ENCODE measurements around the gene WNT3. TPM values are rescaled to one million over a fixed set of nuclear protein-coding genes. Genes with fewer than 3 reads are reported as not detected.

The WNT3 gene
- polyA plus RNA-seq, 4 donors: 2.9 to 8.9 (median 6.7) TPM

- 61 to 76% (median 70%) methylated on average over 3 of the region's 3 CpGs for WGBS, 3 donors
- H3K9me3 ChIP-seq (ENCODE audit: control insufficient read depth in 2 of 2, insufficient read depth in 1 of 2, low read depth in 1 of 2, low read length in 1 of 2): no peaks in the 10 kb centered on the region
- no peaks in the 10 kb centered on the region for H3K36me3 ChIP-seq (ENCODE audit: control insufficient read depth in 3 of 3, insufficient read depth in 2 of 3, low read depth in 1 of 3, low read length in 3 of 3)
- peaks cover 0 to 13% (median 5%) of the 10 kb centered on the region in 3 donors for H3K4me1 ChIP-seq (ENCODE audit: control insufficient read depth in 3 of 3, insufficient read depth in 2 of 3, low read depth in 1 of 3, low read length in 2 of 3)
- H3K4me3 ChIP-seq (ENCODE audit: low read depth in 1 of 3, low read length in 3 of 3): no peak overlapping the region
- peaks cover 0 to 66% (median 47%) of the 10 kb centered on the region in 3 donors for H3K27me3 ChIP-seq (ENCODE audit: control insufficient read depth in 3 of 3, insufficient read depth in 3 of 3, low read length in 3 of 3)
- FAIRE-seq (no peak), DNase-seq (no peak)
- no peak overlapping the region for H3K27ac ChIP-seq (ENCODE audit: low read depth in 1 of 3, low read length in 2 of 3)
Observed at GRCh38 chr17:46813920-46814319, 4.6 kb downstream of the WNT3 start.

- no peak overlapping the region for H3K4me3 ChIP-seq (ENCODE audit: low read depth in 1 of 3, low read length in 3 of 3)
- H3K36me3 ChIP-seq (ENCODE audit: control insufficient read depth in 3 of 3, insufficient read depth in 2 of 3, low read depth in 1 of 3, low read length in 3 of 3): no peaks in the 10 kb centered on the region
- H3K27me3 ChIP-seq (ENCODE audit: control insufficient read depth in 3 of 3, insufficient read depth in 3 of 3, low read length in 3 of 3): peaks cover 0 to 55% (median 42%) of the 10 kb centered on the region in 3 donors
- no peak for FAIRE-seq
- H3K4me1 ChIP-seq (ENCODE audit: control insufficient read depth in 3 of 3, insufficient read depth in 2 of 3, low read depth in 1 of 3, low read length in 2 of 3): peaks cover 0 to 6% (median 0%) of the 10 kb centered on the region in 3 donors
- DNase-seq: no peak
- 59 to 74% (median 69%) methylated on average over 6 of the region's 6 CpGs for WGBS, 3 donors
- H3K27ac ChIP-seq (ENCODE audit: low read depth in 1 of 3, low read length in 2 of 3): no peak overlapping the region
- H3K9me3 ChIP-seq (ENCODE audit: control insufficient read depth in 2 of 2, insufficient read depth in 1 of 2, low read depth in 1 of 2, low read length in 1 of 2): no peaks in the 10 kb centered on the region
Observed at GRCh38 chr17:46812624-46813318, 5.7 kb downstream of the WNT3 start.

- no peak for FAIRE-seq
- DNase-seq: no peak
- peaks cover 0 to 48% (median 36%) of the 10 kb centered on the region in 3 donors for H3K27me3 ChIP-seq (ENCODE audit: control insufficient read depth in 3 of 3, insufficient read depth in 3 of 3, low read length in 3 of 3)
Observed at GRCh38 chr17:46811978-46812583, 6.4 kb downstream of the WNT3 start.

GRCh38 chr17:46810837-46811236, 7.7 kb downstream of the WNT3 start:
- H3K4me3 ChIP-seq (ENCODE audit: low read depth in 1 of 3, low read length in 3 of 3): no peak overlapping the region
- FAIRE-seq (no peak), DNase-seq (no peak)
- WGBS, 3 donors: 85 to 91% (median 89%) methylated on average over 10 of the region's 10 CpGs
- H3K27me3 ChIP-seq (ENCODE audit: control insufficient read depth in 3 of 3, insufficient read depth in 3 of 3, low read length in 3 of 3): peaks cover 0 to 35% (median 25%) of the 10 kb centered on the region in 3 donors
- H3K4me1 ChIP-seq (ENCODE audit: control insufficient read depth in 3 of 3, insufficient read depth in 2 of 3, low read depth in 1 of 3, low read length in 2 of 3): no peaks in the 10 kb centered on the region
- H3K9me3 ChIP-seq (ENCODE audit: control insufficient read depth in 2 of 2, insufficient read depth in 1 of 2, low read depth in 1 of 2, low read length in 1 of 2): no peaks in the 10 kb centered on the region
- H3K27ac ChIP-seq (ENCODE audit: low read depth in 1 of 3, low read length in 2 of 3): no peak overlapping the region
- H3K36me3 ChIP-seq (ENCODE audit: control insufficient read depth in 3 of 3, insufficient read depth in 2 of 3, low read depth in 1 of 3, low read length in 3 of 3): no peaks in the 10 kb centered on the region

More at GRCh38 chr17:46811978-46812583, 6.4 kb downstream of the WNT3 start:
- no peak overlapping the region for H3K27ac ChIP-seq (ENCODE audit: low read depth in 1 of 3, low read length in 2 of 3)
- WGBS, 3 donors: 47 to 61% (median 56%) methylated on average over 11 of the region's 11 CpGs
- H3K36me3 ChIP-seq (ENCODE audit: control insufficient read depth in 3 of 3, insufficient read depth in 2 of 3, low read depth in 1 of 3, low read length in 3 of 3): no peaks in the 10 kb centered on the region
- H3K4me3 ChIP-seq (ENCODE audit: low read depth in 1 of 3, low read length in 3 of 3): no peak overlapping the region
- H3K4me1 ChIP-seq (ENCODE audit: control insufficient read depth in 3 of 3, insufficient read depth in 2 of 3, low read depth in 1 of 3, low read length in 2 of 3): no peaks in the 10 kb centered on the region
- no peaks in the 10 kb centered on the region for H3K9me3 ChIP-seq (ENCODE audit: control insufficient read depth in 2 of 2, insufficient read depth in 1 of 2, low read depth in 1 of 2, low read length in 1 of 2)

- no peaks in the 10 kb centered on the region for H3K9me3 ChIP-seq (ENCODE audit: control insufficient read depth in 2 of 2, insufficient read depth in 1 of 2, low read depth in 1 of 2, low read length in 1 of 2)
- H3K4me1 ChIP-seq (ENCODE audit: control insufficient read depth in 3 of 3, insufficient read depth in 2 of 3, low read depth in 1 of 3, low read length in 2 of 3): no peaks in the 10 kb centered on the region
- FAIRE-seq (no peak), DNase-seq (peak in 1 of 2 donors; percentile 9)
- no peaks in the 10 kb centered on the region for H3K36me3 ChIP-seq (ENCODE audit: control insufficient read depth in 3 of 3, insufficient read depth in 2 of 3, low read depth in 1 of 3, low read length in 3 of 3)
- H3K27me3 ChIP-seq (ENCODE audit: control insufficient read depth in 3 of 3, insufficient read depth in 3 of 3, low read length in 3 of 3): peaks cover 0 to 19% (median 13%) of the 10 kb centered on the region in 3 donors
- no peak overlapping the region for H3K4me3 ChIP-seq (ENCODE audit: low read depth in 1 of 3, low read length in 3 of 3)
- H3K27ac ChIP-seq (ENCODE audit: low read depth in 1 of 3, low read length in 2 of 3): no peak overlapping the region
- 63 to 80% (median 73%) methylated on average over 8 of the region's 8 CpGs for WGBS, 3 donors
Observed at GRCh38 chr17:46809110-46809571, 9.4 kb downstream of the WNT3 start.

- Histone ChIP-seq H3K9me3 (ENCODE audit: control insufficient read depth in 2 of 2, insufficient read depth in 1 of 2, low read depth in 1 of 2, low read length in 1 of 2) (no peaks in the 10 kb centered on the region), H3K4me1 (ENCODE audit: control insufficient read depth in 3 of 3, insufficient read depth in 2 of 3, low read depth in 1 of 3, low read length in 2 of 3) (no peaks in the 10 kb centered on the region), H3K36me3 (ENCODE audit: control insufficient read depth in 3 of 3, insufficient read depth in 2 of 3, low read depth in 1 of 3, low read length in 3 of 3) (no peaks in the 10 kb centered on the region), H3K27ac (ENCODE audit: low read depth in 1 of 3, low read length in 2 of 3) (no peak overlapping the region), H3K4me3 (ENCODE audit: low read depth in 1 of 3, low read length in 3 of 3) (no peak overlapping the region), H3K27me3 (ENCODE audit: control insufficient read depth in 3 of 3, insufficient read depth in 3 of 3, low read length in 3 of 3) (no peaks in the 10 kb centered on the region)
- FAIRE-seq (no peak), DNase-seq (no peak)
- WGBS, 3 donors: 86 to 93% (median 88%) methylated on average over 6 of the region's 6 CpGs
Observed at GRCh38 chr17:46805771-46806170, 12.7 kb downstream of the WNT3 start.

GRCh38 chr17:46803544-46803943, 14.9 kb downstream of the WNT3 start:
- FAIRE-seq: no peak
- 93 to 95% (median 94%) methylated on average over 5 of the region's 5 CpGs for WGBS, 3 donors
- Histone ChIP-seq H3K9me3 (ENCODE audit: control insufficient read depth in 2 of 2, insufficient read depth in 1 of 2, low read depth in 1 of 2, low read length in 1 of 2) (no peaks in the 10 kb centered on the region), H3K27me3 (ENCODE audit: control insufficient read depth in 3 of 3, insufficient read depth in 3 of 3, low read length in 3 of 3) (no peaks in the 10 kb centered on the region), H3K36me3 (ENCODE audit: control insufficient read depth in 3 of 3, insufficient read depth in 2 of 3, low read depth in 1 of 3, low read length in 3 of 3) (no peaks in the 10 kb centered on the region), H3K4me1 (ENCODE audit: control insufficient read depth in 3 of 3, insufficient read depth in 2 of 3, low read depth in 1 of 3, low read length in 2 of 3) (no peaks in the 10 kb centered on the region), H3K4me3 (ENCODE audit: low read depth in 1 of 3, low read length in 3 of 3) (no peak overlapping the region), H3K27ac (ENCODE audit: low read depth in 1 of 3, low read length in 2 of 3) (no peak overlapping the region)
- no peak for DNase-seq

GRCh38 chr17:46802800-46803199, 15.7 kb downstream of the WNT3 start:
- Histone ChIP-seq H3K4me3 (ENCODE audit: low read depth in 1 of 3, low read length in 3 of 3) (no peak overlapping the region), H3K9me3 (ENCODE audit: control insufficient read depth in 2 of 2, insufficient read depth in 1 of 2, low read depth in 1 of 2, low read length in 1 of 2) (no peaks in the 10 kb centered on the region), H3K36me3 (ENCODE audit: control insufficient read depth in 3 of 3, insufficient read depth in 2 of 3, low read depth in 1 of 3, low read length in 3 of 3) (no peaks in the 10 kb centered on the region), H3K27me3 (ENCODE audit: control insufficient read depth in 3 of 3, insufficient read depth in 3 of 3, low read length in 3 of 3) (no peaks in the 10 kb centered on the region), H3K4me1 (ENCODE audit: control insufficient read depth in 3 of 3, insufficient read depth in 2 of 3, low read depth in 1 of 3, low read length in 2 of 3) (no peaks in the 10 kb centered on the region), H3K27ac (ENCODE audit: low read depth in 1 of 3, low read length in 2 of 3) (no peak overlapping the region)
- WGBS, 3 donors: 70 to 82% (median 70%) methylated on average over 7 of the region's 7 CpGs
- DNase-seq: no peak
- FAIRE-seq: no peak

Measured in small intestine (tissue), 7 donors.